DMS 273 treated with DMSO at 0.1 percent for 48 hours (cell line): ENCODE results near the gene SLC25A25.

Experiments
- DNase-seq: peaks from one replicate; lab custom pipeline; 2025; lab: John Stamatoyannopoulos, UW

The SLC25A25 gene

GRCh38 chr9:128072144-128073021, 4.4 kb downstream of the SLC25A25 start:
- peak; percentile 60 for DNase-seq

GRCh38 chr9:128073253-128073886, 5.3 kb downstream of the SLC25A25 start:
- no peak for DNase-seq

GRCh38 chr9:128077847-128078503, 9.9 kb downstream of the SLC25A25 start:
- no peak for DNase-seq

GRCh38 chr9:128078504-128079434, 10.7 kb downstream of the SLC25A25 start:
- no peak for DNase-seq

- no peak for DNase-seq
Measured at GRCh38 chr9:128080206-128080605, 12.2 kb downstream of the SLC25A25 start.

- DNase-seq: peak; percentile 28
Measured at GRCh38 chr9:128081056-128081455, 13.0 kb downstream of the SLC25A25 start.

GRCh38 chr9:128082151-128082550, 14.1 kb downstream of the SLC25A25 start:
- DNase-seq: no peak

GRCh38 chr9:128084746-128085145, 16.7 kb downstream of the SLC25A25 start:
- no peak for DNase-seq

- no peak for DNase-seq
Measured at GRCh38 chr9:128085943-128086342, 17.9 kb downstream of the SLC25A25 start.

- no peak for DNase-seq
Measured at GRCh38 chr9:128087262-128087661, 19.2 kb downstream of the SLC25A25 start.

- DNase-seq: no peak
Measured at GRCh38 chr9:128088253-128088945, 20.4 kb downstream of the SLC25A25 start.

GRCh38 chr9:128089299-128089698, 21.3 kb downstream of the SLC25A25 start:
- DNase-seq: no peak

- no peak for DNase-seq
Measured at GRCh38 chr9:128091144-128091543, 23.1 kb downstream of the SLC25A25 start.

GRCh38 chr9:128091571-128091970, 23.5 kb downstream of the SLC25A25 start:
- no peak for DNase-seq

- DNase-seq: no peak
Measured at GRCh38 chr9:128092199-128092977, 24.4 kb downstream of the SLC25A25 start.

- DNase-seq: no peak
Measured at GRCh38 chr9:128093011-128093410, 25.0 kb downstream of the SLC25A25 start.

GRCh38 chr9:128094166-128094949, 26.3 kb downstream of the SLC25A25 start:
- peak; percentile 60 for DNase-seq

GRCh38 chr9:128094950-128095544, 27.0 kb downstream of the SLC25A25 start:
- no peak for DNase-seq
